Brain microvascular endothelial cell (primary cell): ENCODE results near the gene MORN2.

Experiments
- DNase-seq: peaks from one replicate; pipeline ENCODE4 v3.0.0-alpha.2; 2020
- H3K27ac ChIP-seq: fragments of 250-450 bp; sonication (Bioruptor Pico); 2 replicates; pipeline ENCODE4 v1.5.1; 2020; ENCODE audit warnings: mild to moderate bottlenecking, moderate library complexity
- H3K27me3 ChIP-seq: fragments of 250-450 bp; sonication (Bioruptor Pico); replicated peaks from 2 replicates; pipeline ENCODE4 v1.5.1; 2020; ENCODE audit warnings: mild to moderate bottlenecking
- H3K36me3 ChIP-seq: fragments of 250-450 bp; sonication (Bioruptor Pico); replicated peaks from 2 replicates; pipeline ENCODE4 v1.5.1; 2020; ENCODE audit warnings: mild to moderate bottlenecking
- H3K4me3 ChIP-seq: 2 replicates; pipeline ENCODE4 v1.5.1; 2011; ENCODE audit warnings: low read depth, mild to moderate bottlenecking, control low read depth, low read length, moderate library complexity
- CTCF ChIP-seq: IDR thresholded peaks from 2 replicates; pipeline ENCODE4 v1.5.1; 2011; ENCODE audit warnings: low read depth, mild to moderate bottlenecking, moderate library complexity, low read length, control low read depth, inconsistent platforms; ENCODE audit errors: missing control alignments
- in situ Hi-C: cut with HindIII; loops from 2 replicates; pipeline ENCODE4 v1.10.0; 2017; ENCODE audit warnings: low sequenced_read_pairs, low pct_ligation_motif_present

MORN2 gene

DNA sequence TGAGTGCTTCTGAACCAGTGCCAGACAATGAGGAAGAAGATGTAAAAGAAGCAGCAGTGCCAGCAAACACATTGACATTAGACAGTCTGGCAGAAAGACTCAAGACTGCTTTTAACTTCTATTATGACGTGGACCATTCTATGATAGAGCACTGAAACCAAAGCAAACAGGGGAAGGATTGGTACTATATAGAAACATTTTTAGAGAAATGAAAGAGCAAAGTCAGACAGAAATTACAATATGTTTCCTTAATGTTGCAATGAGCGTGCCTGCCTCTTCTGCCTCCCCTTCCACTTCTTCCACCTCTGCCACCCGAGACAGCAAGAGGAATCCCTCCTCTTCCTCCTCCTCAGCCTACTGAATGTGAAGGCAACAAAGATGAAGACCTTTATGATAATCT is 39.8 kb upstream of the MORN2 start:
- Histone ChIP-seq H3K27ac (no peak overlapping the region), H3K27me3 (no peaks in the 10 kb centered on the region), H3K4me3 (no peak overlapping the region), H3K36me3 (peaks cover 11% of the 10 kb centered on the region)
- DNase-seq = no peak
- in situ Hi-C loops = no loop called here
- TF ChIP-seq CTCF = no peak

GRCh38 chr2:38836791-38837190 is 39.0 kb upstream of the MORN2 start:
- H3K27ac ChIP-seq = no peak overlapping the region
- no peak for DNase-seq
- no peak overlapping the region for H3K4me3 ChIP-seq
- H3K27me3 ChIP-seq = no peaks in the 10 kb centered on the region
- peaks cover 11% of the 10 kb centered on the region for H3K36me3 ChIP-seq
- no peak for TF ChIP-seq CTCF
- in situ Hi-C loops = no loop called here

GRCh38 chr2:38850045-38850444 is 25.7 kb upstream of the MORN2 start:
- no peak overlapping the region for H3K27ac ChIP-seq
- H3K4me3 ChIP-seq = no peak overlapping the region
- no peaks in the 10 kb centered on the region for H3K27me3 ChIP-seq
- no peak for TF ChIP-seq CTCF
- in situ Hi-C loops = no loop called here
- no peak for DNase-seq
- peaks cover 7% of the 10 kb centered on the region for H3K36me3 ChIP-seq

GRCh38 chr2:38856165-38856564 is 19.6 kb upstream of the MORN2 start:
- no peak for TF ChIP-seq CTCF
- no peak for DNase-seq
- Histone ChIP-seq H3K27me3 (no peaks in the 10 kb centered on the region), H3K4me3 (no peak overlapping the region), H3K36me3 (peaks cover 23% of the 10 kb centered on the region), H3K27ac (no peak overlapping the region)
- in situ Hi-C loops = no loop called here

DNA sequence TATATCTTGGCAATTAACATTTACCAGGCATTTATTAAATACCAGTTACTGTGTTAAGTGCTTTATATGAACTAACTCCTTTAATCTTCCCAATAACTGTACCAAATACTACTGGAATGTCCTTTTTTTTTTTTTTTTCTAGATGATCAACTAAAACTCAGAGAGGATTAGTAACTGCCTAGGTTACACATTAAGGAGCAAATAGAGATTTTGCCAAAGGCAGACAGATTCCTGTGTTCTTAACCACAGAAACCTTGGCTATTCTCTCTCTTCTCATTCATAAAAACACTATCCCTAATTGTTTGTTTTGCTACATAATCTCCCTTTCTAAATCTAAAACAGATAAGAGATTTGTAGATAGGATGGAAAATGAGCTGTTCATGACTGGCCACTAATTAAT is 13.3 kb upstream of the MORN2 start:
- TF ChIP-seq CTCF = no peak
- H3K36me3 ChIP-seq = peaks cover 24% of the 10 kb centered on the region

GRCh38 chr2:38863061-38863695 is 12.6 kb upstream of the MORN2 start:
- Histone ChIP-seq H3K36me3 (peaks cover 23% of the 10 kb centered on the region), H3K4me3 (no peak overlapping the region), H3K27ac (no peak overlapping the region), H3K27me3 (no peaks in the 10 kb centered on the region)
- in situ Hi-C loops = no loop called here
- TF ChIP-seq CTCF = no peak
- DNase-seq = no peak

More for the DNA sequence above, 13.3 kb upstream of the MORN2 start:
- H3K4me3 ChIP-seq = no peak overlapping the region
- no peak for DNase-seq
- H3K27me3 ChIP-seq = no peaks in the 10 kb centered on the region
- H3K27ac ChIP-seq = no peak overlapping the region
- in situ Hi-C loops = no loop called here
